HL-60 (cell line): Measurements from ENCODE around the gene FAM53A.

ENCODE experiments used
- DNase-seq, 2 experiments: peaks; one replicate each; pipeline ENCODE4 v3.0.0-alpha.2; 2010 to 2020; ENCODE audit warnings: low read depth in 1 of 2, low spot score in 1 of 2
- H3K27ac ChIP-seq: fragments of 250-450 bp; sonication (Bioruptor Pico); replicated peaks from 2 replicates; pipeline ENCODE4 v1.5.1; 2020; ENCODE audit warnings: mild to moderate bottlenecking, moderate library complexity
- H3K27me3 ChIP-seq: fragments of 250-450 bp; sonication (Bioruptor Pico); 2 replicates; pipeline ENCODE4 v1.5.1; 2021; ENCODE audit warnings: mild to moderate bottlenecking, moderate library complexity; ENCODE audit not compliant: insufficient read depth, poor library complexity, severe bottlenecking
- H3K4me3 ChIP-seq: replicated peaks from 2 replicates; pipeline ENCODE4 v1.5.1; 2011; ENCODE audit warnings: mild to moderate bottlenecking, control low read depth, low read length; ENCODE audit not compliant: insufficient read depth
- CTCF ChIP-seq: IDR thresholded peaks from one replicate; pipeline ENCODE4 v1.5.1; 2011; ENCODE audit warnings: low read length, control low read depth, inconsistent platforms; ENCODE audit not compliant: insufficient read depth
- GABPA ChIP-seq: IDR thresholded peaks from 2 replicates; pipeline ENCODE4 v1.6.1; 2012; ENCODE audit warnings: low read depth
- POLR2AphosphoS5 ChIP-seq: IDR thresholded peaks from 2 replicates; pipeline ENCODE4 v1.6.1; 2012; ENCODE audit warnings: low read depth
- REST ChIP-seq: IDR thresholded peaks from 2 replicates; pipeline ENCODE4 v1.6.1; 2012; ENCODE audit warnings: low read depth; ENCODE audit not compliant: insufficient replicate concordance
- SPI1 ChIP-seq: IDR thresholded peaks from 2 replicates; pipeline ENCODE4 v1.6.1; 2012; ENCODE audit warnings: low read depth, mild to moderate bottlenecking, borderline replicate concordance

FAM53A gene

GRCh38 chr4:1666391-1666790 lies 17.7 kb downstream of the FAM53A start:
- H3K27ac ChIP-seq: no peak overlapping the region
- no peak for TF ChIP-seq CTCF
- DNase-seq: no peak
- no peak overlapping the region for H3K4me3 ChIP-seq
- no peaks in the 10 kb centered on the region for H3K27me3 ChIP-seq

DNA sequence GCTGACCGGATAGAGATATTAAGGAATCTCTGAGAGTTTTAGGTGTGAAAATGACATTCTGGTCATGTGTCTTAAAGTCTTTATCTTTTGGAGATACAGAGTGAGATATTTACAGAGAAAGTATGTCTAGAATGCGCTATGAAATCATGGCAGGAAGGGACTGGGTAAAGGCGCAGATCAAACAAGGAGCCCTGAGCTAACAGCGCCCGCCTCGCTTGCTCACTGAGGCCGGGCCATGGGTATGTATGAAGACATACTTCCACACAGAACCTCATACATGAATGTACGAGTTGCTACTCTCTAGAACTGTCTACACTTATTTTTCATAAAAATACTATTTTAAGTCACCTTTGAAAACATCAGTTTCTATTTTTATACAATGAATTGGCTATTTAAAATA lies 20.0 kb downstream of the FAM53A start:
- no peaks in the 10 kb centered on the region for H3K27me3 ChIP-seq
- TF ChIP-seq GABPA (no peak), POLR2AphosphoS5 (no peak), REST (no peak), CTCF (no peak), SPI1 (no peak)
- H3K4me3 ChIP-seq: no peak overlapping the region
- DNase-seq: no peak
- no peak overlapping the region for H3K27ac ChIP-seq

GRCh38 chr4:1663549-1663948 lies 20.6 kb downstream of the FAM53A start:
- Histone ChIP-seq H3K4me3 (no peak overlapping the region), H3K27me3 (no peaks in the 10 kb centered on the region), H3K27ac (no peak overlapping the region)
- no peak for DNase-seq
- TF ChIP-seq GABPA (no peak), SPI1 (no peak), POLR2AphosphoS5 (no peak), CTCF (no peak), REST (no peak)

- H3K27ac ChIP-seq: no peak overlapping the region
- DNase-seq: no peak
- TF ChIP-seq REST (no peak), GABPA (no peak), POLR2AphosphoS5 (no peak), SPI1 (no peak), CTCF (no peak)
- H3K27me3 ChIP-seq: no peaks in the 10 kb centered on the region
- no peak overlapping the region for H3K4me3 ChIP-seq
Observed at GRCh38 chr4:1661695-1662094, 22.4 kb downstream of the FAM53A start.
